Body of pancreas (tissue), 4 donors: ENCODE measurements around the gene ADGRA1. TPM values are rescaled to one million over a fixed set of nuclear protein-coding genes. Genes with fewer than 3 reads are reported as not detected.

ENCODE experiments used
- ATAC-seq: fragments of 150-250 bp; one replicate; pipeline ENCODE4 v1.9.1; 2016
- DNase-seq, 4 donors: peaks; one replicate each; pipeline ENCODE4 v3.0.0-alpha.2; 2019
- H3K27ac ChIP-seq, 4 donors: fragments of 200-600 bp; sonication (generic); 1 replicate in 3 of 4; 2 replicates in 1 of 4; pipeline versions ENCODE4 v1.5.1 to v1.6.1; 2016 to 2019; ENCODE audit warnings: mild to moderate bottlenecking in 1 of 4, mixed read lengths in 1 of 4, moderate library complexity in 1 of 4
- H3K27me3 ChIP-seq, 2 donors: fragments of 200-600 bp; sonication (generic); one replicate each; pipeline ENCODE4 v1.6.0; 2016; ENCODE audit warnings: mild to moderate bottlenecking in 1 of 2
- H3K36me3 ChIP-seq, 2 donors: fragments of 200-600 bp; sonication (generic); replicated peaks in 1 of 2; 2 replicates each; pipeline ENCODE4 v1.5.1; 2016; ENCODE audit warnings: low read depth in 2 of 2; ENCODE audit not compliant: insufficient read depth in 1 of 2
- H3K4me1 ChIP-seq: fragments of 200-600 bp; sonication (generic); one replicate; pipeline ENCODE4 v1.6.0; 2016
- H3K4me3 ChIP-seq, 2 donors: fragments of 200-600 bp; sonication (generic); 1 replicate in 1 of 2; 2 replicates in 1 of 2; pipeline ENCODE4 v1.5.1; 2016 to 2019
- H3K9me3 ChIP-seq, 3 donors: fragments of 200-600 bp; sonication (generic); 1 replicate in 2 of 3; 2 replicates in 1 of 3; pipeline ENCODE4 v1.5.1; 2016
- POLR2A ChIP-seq, 3 donors: fragments of 450-650 bp; IDR thresholded peaks; one replicate each; pipeline ENCODE4 v1.6.1; 2016; ENCODE audit warnings: antibody characterized with exemption in 3 of 3, mild to moderate bottlenecking in 2 of 3
- WGBS, 2 donors: methylation state at CpG; one replicate each; pipeline ENCODE4 v1.1.5; 2017; 5-methylcytosine and 5-hydroxymethylcytosine counted together
- intact Hi-C: fragments of 100-400 bp; cut with DNase I; formaldehyde crosslinking; loops from one replicate; pipeline ENCODE4 v1.15.1; 2023
- total RNA-seq, 2 donors: library from RNA; depleted of rRNA; stranded (reverse); fragments of >200 nt; gene quantifications; one replicate each; pipeline ENCODE4 v1.1.0, GENCODE V29; 2016
- TF ChIP-seq, protein P1 (sequence below), 7 experiments: fragments of 450-650 bp in 4 of 7; fragments of 200-600 bp in 3 of 7; sonication (generic) in 3 of 7; IDR thresholded peaks; one replicate each; pipeline ENCODE4 v1.5.1; 2016 to 2019; ENCODE audit warnings: antibody characterized with exemption in 7 of 7

Gene ADGRA1, protein sequence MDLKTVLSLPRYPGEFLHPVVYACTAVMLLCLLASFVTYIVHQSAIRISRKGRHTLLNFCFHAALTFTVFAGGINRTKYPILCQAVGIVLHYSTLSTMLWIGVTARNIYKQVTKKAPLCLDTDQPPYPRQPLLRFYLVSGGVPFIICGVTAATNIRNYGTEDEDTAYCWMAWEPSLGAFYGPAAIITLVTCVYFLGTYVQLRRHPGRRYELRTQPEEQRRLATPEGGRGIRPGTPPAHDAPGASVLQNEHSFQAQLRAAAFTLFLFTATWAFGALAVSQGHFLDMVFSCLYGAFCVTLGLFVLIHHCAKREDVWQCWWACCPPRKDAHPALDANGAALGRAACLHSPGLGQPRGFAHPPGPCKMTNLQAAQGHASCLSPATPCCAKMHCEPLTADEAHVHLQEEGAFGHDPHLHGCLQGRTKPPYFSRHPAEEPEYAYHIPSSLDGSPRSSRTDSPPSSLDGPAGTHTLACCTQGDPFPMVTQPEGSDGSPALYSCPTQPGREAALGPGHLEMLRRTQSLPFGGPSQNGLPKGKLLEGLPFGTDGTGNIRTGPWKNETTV
- under 1 TPM in 1 of 2 donors, not detected in 1; under 0.01 TPM for total RNA-seq

DNA sequence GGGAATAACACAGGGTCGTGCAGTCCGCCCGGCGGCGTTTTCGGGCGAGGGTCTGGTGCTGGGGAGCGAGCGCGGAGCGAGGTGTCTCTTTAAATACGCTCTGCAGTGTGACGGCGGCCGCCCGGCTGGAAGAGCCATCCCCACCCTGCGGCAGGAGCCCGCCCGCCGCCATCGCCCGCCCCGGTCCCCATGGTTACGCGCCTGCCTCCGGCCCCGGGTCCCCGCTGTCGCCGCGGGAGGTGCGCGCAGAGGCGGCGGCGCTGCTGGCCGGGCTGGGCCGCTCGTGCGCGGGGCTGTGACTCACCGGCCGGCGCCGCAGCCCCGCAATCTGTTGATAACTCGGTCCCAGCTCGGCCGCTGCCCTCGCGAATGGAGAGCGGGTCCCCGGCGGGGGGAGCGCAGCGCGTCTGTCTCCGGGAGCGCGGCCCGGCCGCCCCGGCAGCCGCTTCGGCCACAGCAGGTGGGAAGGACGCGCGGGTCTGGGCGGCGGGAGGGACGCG lies at the start of gene ADGRA1:
ADGRA1 (plus strand) TSS at position 246 of the 500 bp plus-strand sequence. CDS start 986 bp downstream, outside the sequence.
- no peak for TF ChIP-seq POLR2A (IDR thresholded peaks at IDR 0.05)
- TF ChIP-seq, protein P1, sequence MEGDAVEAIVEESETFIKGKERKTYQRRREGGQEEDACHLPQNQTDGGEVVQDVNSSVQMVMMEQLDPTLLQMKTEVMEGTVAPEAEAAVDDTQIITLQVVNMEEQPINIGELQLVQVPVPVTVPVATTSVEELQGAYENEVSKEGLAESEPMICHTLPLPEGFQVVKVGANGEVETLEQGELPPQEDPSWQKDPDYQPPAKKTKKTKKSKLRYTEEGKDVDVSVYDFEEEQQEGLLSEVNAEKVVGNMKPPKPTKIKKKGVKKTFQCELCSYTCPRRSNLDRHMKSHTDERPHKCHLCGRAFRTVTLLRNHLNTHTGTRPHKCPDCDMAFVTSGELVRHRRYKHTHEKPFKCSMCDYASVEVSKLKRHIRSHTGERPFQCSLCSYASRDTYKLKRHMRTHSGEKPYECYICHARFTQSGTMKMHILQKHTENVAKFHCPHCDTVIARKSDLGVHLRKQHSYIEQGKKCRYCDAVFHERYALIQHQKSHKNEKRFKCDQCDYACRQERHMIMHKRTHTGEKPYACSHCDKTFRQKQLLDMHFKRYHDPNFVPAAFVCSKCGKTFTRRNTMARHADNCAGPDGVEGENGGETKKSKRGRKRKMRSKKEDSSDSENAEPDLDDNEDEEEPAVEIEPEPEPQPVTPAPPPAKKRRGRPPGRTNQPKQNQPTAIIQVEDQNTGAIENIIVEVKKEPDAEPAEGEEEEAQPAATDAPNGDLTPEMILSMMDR (IDR thresholded peaks at IDR 0.05), result no peak
- Histone ChIP-seq H3K4me3 (no peak within 1 kb of the TSS), H3K36me3 (no peaks in the 10 kb centered on the region), H3K27ac (no peak within 1 kb of the TSS), H3K9me3 (no peaks in the 10 kb centered on the region), H3K4me1 (peaks cover 11% of the 10 kb centered on the region), H3K27me3 (peaks cover 0 to 10% of the 10 kb centered on the region in 2 donors)
- peak in 1 of 4 donors; percentile 29 for DNase-seq
- 1 to 5% methylated on average over 4 to 69 of the region's 72 CpGs for WGBS, 2 donors
- intact Hi-C loops, result no loop called here
- peak; percentile 16 for ATAC-seq

DNA sequence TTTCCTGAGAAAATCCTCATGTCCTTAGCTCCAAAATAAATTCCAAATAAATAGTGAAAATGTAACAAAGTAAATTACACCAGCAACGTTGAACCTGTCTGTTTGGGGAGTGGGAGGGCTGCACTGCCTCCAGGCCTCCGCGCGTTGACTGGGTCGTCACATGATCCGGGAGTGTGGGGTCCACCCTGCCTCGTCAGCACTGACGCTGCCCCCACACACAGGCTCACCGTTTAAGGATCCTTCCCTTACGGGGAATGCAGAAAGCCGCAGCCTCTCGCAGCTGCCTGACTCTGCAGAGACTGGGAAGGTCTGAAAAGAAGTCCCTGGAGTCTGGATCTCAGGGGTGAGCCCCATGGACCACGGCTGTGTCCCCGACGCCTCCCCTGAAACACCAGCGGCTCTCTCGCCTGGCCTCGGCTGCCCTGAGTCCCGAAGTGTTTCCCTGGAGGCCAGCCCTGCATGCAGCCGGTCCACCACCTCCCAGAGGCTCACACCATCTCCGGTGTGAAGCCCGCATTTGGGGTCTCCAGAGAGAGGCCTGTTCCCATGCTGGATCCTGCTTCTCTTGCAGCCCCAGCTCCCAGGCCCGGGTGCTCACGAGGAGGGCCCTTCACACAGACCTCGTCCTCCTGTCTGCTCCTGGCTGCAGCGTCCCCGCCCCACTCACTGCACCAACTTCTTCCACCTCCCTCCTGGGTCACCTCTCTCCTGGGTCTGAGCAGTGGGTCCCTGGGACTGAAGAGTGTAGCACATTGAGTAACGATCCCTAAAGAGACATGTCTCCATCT lies 49.5 kb upstream of the ADGRA1 start:
- DNase-seq, result no peak

DNA sequence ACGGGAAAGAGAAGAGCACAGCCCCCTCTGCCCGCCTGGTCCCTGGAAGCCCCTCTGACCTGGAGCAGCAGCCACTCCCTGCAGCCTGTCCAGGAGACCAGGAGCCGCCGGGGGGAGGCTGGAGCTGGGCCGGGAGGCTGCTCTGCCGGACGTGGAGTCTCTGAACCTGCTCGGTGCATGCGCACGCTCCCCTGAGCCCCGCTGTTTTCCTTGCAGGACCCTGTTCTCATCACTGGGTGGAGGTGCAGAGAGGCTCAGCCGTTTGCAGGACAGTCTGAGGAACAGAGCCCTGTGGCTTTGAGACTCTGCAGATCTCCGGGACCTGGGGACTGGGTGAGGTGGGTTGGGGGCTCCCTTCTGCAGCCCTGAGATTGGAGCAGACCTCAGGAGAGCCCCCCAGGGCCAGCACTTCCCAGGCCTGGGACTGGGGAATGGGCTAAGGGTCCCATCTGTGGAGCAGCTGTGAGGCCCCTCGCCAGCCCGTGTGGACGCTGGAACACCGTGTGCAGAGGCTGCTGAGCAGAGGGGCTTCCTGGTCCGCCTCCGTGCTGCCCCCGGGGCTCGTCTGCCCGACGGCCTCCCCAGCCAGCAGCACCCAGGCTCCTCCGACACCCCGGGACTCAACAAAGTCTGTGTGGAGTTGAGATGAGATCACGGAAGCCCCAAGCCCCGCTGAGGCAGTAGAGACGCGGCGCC lies 48.5 kb upstream of the ADGRA1 start:
- Histone ChIP-seq H3K36me3 (no peaks in the 10 kb centered on the region), H3K4me3 (no peak overlapping the region), H3K27me3 (peaks cover 0 to 14% of the 10 kb centered on the region in 2 donors), H3K9me3 (no peaks in the 10 kb centered on the region), H3K4me1 (peaks cover 5% of the 10 kb centered on the region), H3K27ac (no peak overlapping the region)
- intact Hi-C loops, result no loop called here
- 34 to 44% methylated on average over 5 to 29 of the region's 30 CpGs for WGBS, 2 donors
- no peak for DNase-seq
- ATAC-seq, result no peak
- no peak for TF ChIP-seq POLR2A (IDR thresholded peaks at IDR 0.05)
- TF ChIP-seq, protein P1 (IDR thresholded peaks at IDR 0.05), result no peak

More for the DNA sequence above, 49.5 kb upstream of the ADGRA1 start:
- peaks cover 0 to 14% of the 10 kb centered on the region in 2 donors for H3K27me3 ChIP-seq
- H3K36me3 ChIP-seq, result no peaks in the 10 kb centered on the region
- ATAC-seq, result no peak
- H3K27ac ChIP-seq, result no peak overlapping the region
- no peak for TF ChIP-seq POLR2A (IDR thresholded peaks at IDR 0.05)
- TF ChIP-seq, protein P1 (IDR thresholded peaks at IDR 0.05), result no peak
- H3K4me1 ChIP-seq, result peaks cover 5% of the 10 kb centered on the region
- no peak overlapping the region for H3K4me3 ChIP-seq
- intact Hi-C loops, result no loop called here
- H3K9me3 ChIP-seq, result no peaks in the 10 kb centered on the region
- 70 to 77% methylated on average over 19 to 28 of the region's 28 CpGs for WGBS, 2 donors

DNA sequence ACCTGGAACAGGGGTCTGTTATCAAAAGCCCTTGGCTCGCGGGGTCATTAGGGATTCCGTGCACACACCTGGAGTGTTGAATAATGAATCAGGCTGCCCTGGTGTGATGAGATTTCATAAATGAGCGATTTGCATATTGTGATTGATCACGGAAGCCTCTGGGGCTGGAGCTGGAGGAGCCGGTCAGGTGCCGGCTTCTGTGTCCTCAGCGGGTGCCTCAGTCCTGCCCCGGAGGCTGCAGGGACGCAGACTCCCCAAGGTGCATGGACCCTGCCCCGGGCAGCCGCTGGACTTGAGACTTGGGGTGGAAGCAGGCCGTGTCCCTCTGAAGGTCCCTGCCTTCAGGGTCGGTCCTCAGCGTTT lies 47.9 kb upstream of the ADGRA1 start:
- peaks cover 5% of the 10 kb centered on the region for H3K4me1 ChIP-seq
- no peaks in the 10 kb centered on the region for H3K9me3 ChIP-seq
- intact Hi-C loops, result no loop called here
- H3K27me3 ChIP-seq, result peaks cover 0 to 14% of the 10 kb centered on the region in 2 donors
- DNase-seq, result no peak
- 45 to 48% methylated on average over 5 to 15 of the region's 15 CpGs for WGBS, 2 donors
- H3K36me3 ChIP-seq, result no peaks in the 10 kb centered on the region
- no peak overlapping the region for H3K27ac ChIP-seq
- TF ChIP-seq, protein P1 (IDR thresholded peaks at IDR 0.05), result no peak
- TF ChIP-seq POLR2A (IDR thresholded peaks at IDR 0.05), result no peak
- no peak overlapping the region for H3K4me3 ChIP-seq
- ATAC-seq, result no peak
